HTERT RPE-1 (cell line): ENCODE results near the gene SRRM2.

Source experiments
- in situ Hi-C: fragments of 300-500 bp; cut with MboI; formaldehyde crosslinking; loops from 4 replicates; pipeline ENCODE4 v1.14.3; 2020; ENCODE audit warnings: low sequenced_read_pairs

SRRM2 gene

GRCh38 chr16:2818272-2818876, 65.9 kb downstream of the SRRM2 start:
- in situ Hi-C loops: no loop called here

- in situ Hi-C loops: no loop called here
Observed at GRCh38 chr16:2819179-2819938, 66.9 kb downstream of the SRRM2 start.

- in situ Hi-C loops: no loop called here
Observed at GRCh38 chr16:2819939-2820835, 67.7 kb downstream of the SRRM2 start.
